Testis (tissue), 5 donors: ENCODE measurements around the gene KIAA1755. TPM values are rescaled to one million over a fixed set of nuclear protein-coding genes. Genes with fewer than 3 reads are reported as not detected.

Experiments
- DNase-seq: peaks from one replicate; pipeline ENCODE4 v3.0.0-alpha.2; 2019
- H3K27ac ChIP-seq, 2 donors: fragments of 200-600 bp; sonication (generic); one replicate each; pipeline ENCODE4 v1.5.1; 2019
- H3K27me3 ChIP-seq: fragments of 200-600 bp; sonication (generic); one replicate; pipeline ENCODE4 v1.5.1; 2019
- H3K36me3 ChIP-seq: fragments of 200-600 bp; sonication (generic); one replicate; pipeline ENCODE4 v1.5.1; 2017; ENCODE audit warnings: low read depth; ENCODE audit errors: missing control alignments
- H3K4me1 ChIP-seq: fragments of 200-600 bp; sonication (generic); one replicate; pipeline ENCODE4 v1.5.1; 2019
- H3K4me3 ChIP-seq, 2 donors: fragments of 200-600 bp; sonication (generic); one replicate each; pipeline ENCODE4 v1.5.1; 2017 to 2019
- H3K9me3 ChIP-seq: fragments of 200-600 bp; sonication (generic); one replicate; pipeline ENCODE4 v1.5.1; 2017
- POLR2A ChIP-seq: fragments of 450-650 bp; IDR thresholded peaks from one replicate; pipeline ENCODE4 v1.6.1; 2017; ENCODE audit warnings: antibody characterized with exemption, mild to moderate bottlenecking, moderate library complexity
- WGBS, 2 donors: methylation state at CpG; one replicate each; pipeline ENCODE4 v1.1.5; 2018; 5-methylcytosine and 5-hydroxymethylcytosine counted together
- intact Hi-C: fragments of 100-400 bp; cut with DNase I; formaldehyde crosslinking; loops from one replicate; pipeline ENCODE4 v1.15.1; 2023; ENCODE audit warnings: low total_unique reads
- long read RNA-seq, 2 donors: transcript quantifications; one replicate each; lab custom pipeline, GENCODE V29; 2026
- polyA plus RNA-seq: library from polyadenylated mRNA; stranded (reverse); fragments of 350-450 nt; fragmentation: Illumina TruSeq; extraction: RNeasy Lipid Tissue Mini Kit (QIAGEN cat#74804); gene quantifications from one replicate; pipeline ENCODE4 v1.2.3, GENCODE V29; 2014; ENCODE audit warnings: low read depth, low replicate concordance; ENCODE audit not compliant: insufficient read depth
- total RNA-seq, 2 donors: library from RNA; depleted of rRNA; stranded (reverse); fragments of >200 nt; gene quantifications; one replicate each; pipeline ENCODE4 v1.2.3, GENCODE V29; 2016
- TF ChIP-seq, protein P1 (sequence below), 3 experiments: fragments of 450-650 bp in 2 of 3; fragments of 200-600 bp in 1 of 3; sonication (generic) in 1 of 3; IDR thresholded peaks; one replicate each; pipeline ENCODE4 v1.5.1; 2016 to 2019; ENCODE audit warnings: antibody characterized with exemption in 3 of 3, mild to moderate bottlenecking in 2 of 3, moderate library complexity in 1 of 3

The KIAA1755 gene, protein sequence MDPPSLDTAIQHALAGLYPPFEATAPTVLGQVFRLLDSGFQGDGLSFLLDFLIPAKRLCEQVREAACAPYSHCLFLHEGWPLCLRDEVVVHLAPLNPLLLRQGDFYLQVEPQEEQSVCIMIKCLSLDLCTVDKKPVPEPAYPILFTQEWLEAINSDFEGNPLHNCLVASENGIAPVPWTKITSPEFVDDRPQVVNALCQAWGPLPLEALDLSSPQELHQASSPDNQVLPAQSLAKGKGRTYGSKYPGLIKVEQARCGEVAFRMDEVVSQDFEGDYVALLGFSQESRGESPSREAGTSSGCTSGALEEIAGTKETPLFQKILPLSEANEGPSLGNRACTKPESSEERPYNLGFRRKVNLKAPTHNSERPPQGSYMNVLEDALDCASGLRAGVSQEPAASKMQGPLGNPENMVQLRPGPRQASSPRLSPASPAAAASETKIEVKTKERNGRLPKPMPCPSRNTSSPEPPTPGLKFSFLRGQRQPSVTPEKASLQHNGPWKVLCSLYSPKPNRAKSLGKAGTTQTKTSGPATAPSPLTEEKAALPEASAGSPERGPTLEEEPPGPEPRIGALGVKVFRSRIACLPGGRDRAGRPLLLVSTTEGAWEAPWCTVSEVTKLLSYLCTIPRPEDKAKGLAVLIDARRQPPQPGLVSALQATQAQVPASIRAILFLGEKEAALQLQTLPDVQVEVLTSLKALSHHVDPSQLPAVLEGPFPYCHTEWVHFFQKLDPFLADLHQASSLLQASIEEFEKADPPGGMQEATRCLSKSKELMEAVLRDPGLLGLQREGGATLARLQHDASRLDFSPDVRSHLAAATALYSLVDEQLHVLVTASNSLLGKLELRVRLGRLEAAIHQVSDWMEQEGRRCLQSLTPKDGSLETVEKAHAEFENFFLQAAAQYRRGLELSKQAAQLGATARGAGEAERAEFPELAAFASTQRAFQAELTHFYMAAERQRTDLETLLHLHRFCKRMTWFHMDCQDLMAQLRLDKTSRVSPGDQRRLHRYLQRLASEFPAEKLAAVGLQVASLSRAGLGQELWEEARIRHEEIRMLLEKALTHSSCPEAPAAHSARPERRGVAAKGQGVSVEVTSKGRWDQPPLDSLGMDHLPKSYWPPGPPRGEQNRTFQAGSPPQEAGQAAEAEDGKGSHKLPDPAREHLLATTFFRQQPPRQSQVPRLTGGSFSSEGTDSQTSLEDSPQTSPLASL
- total RNA-seq (1 to 10 TPM; 7.6 to 9.6 TPM), polyA plus RNA-seq (5.2 TPM)
- long read RNA-seq, donor 1, partial matches to known transcripts: 0 of 1 reads
- long read RNA-seq, donor 1, other reads (novel, unspliced or antisense): 0 of 1 reads
- long read RNA-seq, donor 2: 0 reads

DNA sequence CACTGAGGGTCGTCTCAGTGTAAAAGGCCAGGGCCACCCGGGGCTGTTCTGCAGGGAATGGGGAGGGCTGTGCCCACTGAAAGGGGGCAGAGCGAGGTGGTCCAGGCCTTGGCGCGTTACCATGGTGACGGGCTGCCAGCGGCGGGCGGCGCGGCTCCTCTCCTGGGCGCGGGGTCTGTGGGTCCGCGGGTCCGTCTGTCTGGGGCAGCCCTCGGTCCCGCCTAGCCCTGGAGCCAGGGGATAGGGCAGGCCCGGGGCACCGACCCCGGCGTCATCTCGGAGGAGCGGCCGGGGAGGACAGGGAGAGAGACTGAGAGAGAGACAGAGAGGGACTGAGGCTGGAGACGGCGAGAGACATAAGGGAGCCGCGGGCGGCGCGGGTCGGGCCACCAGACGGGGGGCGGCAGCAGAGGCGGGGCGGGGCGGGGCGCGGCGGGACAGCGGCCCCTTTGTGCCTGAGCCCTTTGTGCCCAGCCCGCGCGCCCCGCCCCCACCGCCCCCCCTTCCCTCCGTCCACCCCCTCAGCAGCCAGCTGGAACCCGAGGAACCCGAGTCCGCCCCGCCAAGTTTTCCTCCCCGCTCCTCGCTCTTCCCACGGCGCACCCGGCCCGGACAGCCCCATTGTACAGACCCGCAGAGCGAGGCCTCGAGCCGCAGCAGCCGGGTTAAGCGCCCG, at the start of gene KIAA1755:
Gene KIAA1755 (minus strand): TSS at position 358 of the 676 bp plus-strand sequence. CDS start 235 bp downstream, at position 123.
- H3K9me3 ChIP-seq: no peaks in the 10 kb centered on the region
- H3K36me3 ChIP-seq: no peaks in the 10 kb centered on the region
- H3K4me1 ChIP-seq: peaks cover 5% of the 10 kb centered on the region
- intact Hi-C loops: no loop called here
- H3K27ac ChIP-seq: peak within 1 kb of the TSS; percentile 82 to 89
- DNase-seq: peak; percentile 34
- TF ChIP-seq, protein P1, sequence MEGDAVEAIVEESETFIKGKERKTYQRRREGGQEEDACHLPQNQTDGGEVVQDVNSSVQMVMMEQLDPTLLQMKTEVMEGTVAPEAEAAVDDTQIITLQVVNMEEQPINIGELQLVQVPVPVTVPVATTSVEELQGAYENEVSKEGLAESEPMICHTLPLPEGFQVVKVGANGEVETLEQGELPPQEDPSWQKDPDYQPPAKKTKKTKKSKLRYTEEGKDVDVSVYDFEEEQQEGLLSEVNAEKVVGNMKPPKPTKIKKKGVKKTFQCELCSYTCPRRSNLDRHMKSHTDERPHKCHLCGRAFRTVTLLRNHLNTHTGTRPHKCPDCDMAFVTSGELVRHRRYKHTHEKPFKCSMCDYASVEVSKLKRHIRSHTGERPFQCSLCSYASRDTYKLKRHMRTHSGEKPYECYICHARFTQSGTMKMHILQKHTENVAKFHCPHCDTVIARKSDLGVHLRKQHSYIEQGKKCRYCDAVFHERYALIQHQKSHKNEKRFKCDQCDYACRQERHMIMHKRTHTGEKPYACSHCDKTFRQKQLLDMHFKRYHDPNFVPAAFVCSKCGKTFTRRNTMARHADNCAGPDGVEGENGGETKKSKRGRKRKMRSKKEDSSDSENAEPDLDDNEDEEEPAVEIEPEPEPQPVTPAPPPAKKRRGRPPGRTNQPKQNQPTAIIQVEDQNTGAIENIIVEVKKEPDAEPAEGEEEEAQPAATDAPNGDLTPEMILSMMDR (IDR thresholded peaks at IDR 0.05): no peak
- peak within 1 kb of the TSS; percentile 54 to 68 for H3K4me3 ChIP-seq
- no peaks in the 10 kb centered on the region for H3K27me3 ChIP-seq
- WGBS, 2 donors: 3% methylated on average over 36 to 50 of the region's 65 CpGs

DNA sequence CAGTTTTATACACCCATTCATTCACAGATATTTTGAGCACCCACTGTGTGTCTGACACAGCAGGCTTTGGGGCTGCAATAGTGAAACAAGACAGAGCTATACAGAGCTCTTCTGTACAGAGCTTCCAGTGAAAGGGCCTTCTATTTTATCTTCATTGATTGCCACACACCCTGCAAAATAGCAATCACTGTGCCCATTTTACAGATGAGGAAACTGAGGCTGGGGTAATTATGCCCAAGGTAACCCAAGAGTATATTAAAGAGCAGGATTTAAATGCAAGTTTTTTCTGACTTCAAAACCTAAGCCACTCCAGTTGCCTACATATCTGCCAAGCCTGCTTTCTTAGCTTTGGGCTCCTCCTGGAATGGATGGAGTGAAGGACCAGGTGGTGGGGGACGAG, 47.9 kb upstream of the KIAA1755 start:
- intact Hi-C loops: loop anchor here (10.0 kb wide), 1 partner anchor 64 kb away; no protein-coding TSS in a partner anchor
- WGBS, 2 donors: 42 to 100% methylated on average over 1 of the region's 1 CpG
- Histone ChIP-seq H3K4me3 (no peak overlapping the region), H3K36me3 (no peaks in the 10 kb centered on the region), H3K27ac (no peak overlapping the region), H3K4me1 (peaks cover 5% of the 10 kb centered on the region), H3K27me3 (no peaks in the 10 kb centered on the region), H3K9me3 (no peaks in the 10 kb centered on the region)
- TF ChIP-seq POLR2A: no peak
- TF ChIP-seq, protein P1 (IDR thresholded peaks at IDR 0.05): no peak
- DNase-seq: no peak

- DNase-seq: no peak
- no peaks in the 10 kb centered on the region for H3K36me3 ChIP-seq
- no peak for TF ChIP-seq POLR2A
- TF ChIP-seq, protein P1 (IDR thresholded peaks at IDR 0.05): no peak
- H3K27ac ChIP-seq: no peak overlapping the region
- WGBS, 2 donors: 75 to 80% methylated on average over 4 of the region's 4 CpGs
- H3K4me1 ChIP-seq: peaks cover 5% of the 10 kb centered on the region
- H3K4me3 ChIP-seq: no peak overlapping the region
- H3K27me3 ChIP-seq: no peaks in the 10 kb centered on the region
- H3K9me3 ChIP-seq: no peaks in the 10 kb centered on the region
- intact Hi-C loops: loop anchor here (10.0 kb wide), 1 partner anchor 63 kb away; no protein-coding TSS in a partner anchor
These were observed 47.5 kb upstream of the KIAA1755 start for GRCh38 chr20:38308047-38308438.
